NB4 (cell line): ENCODE measurements around the gene PSMD7.
"Not testable (repeated sequence)": the region's sequence is repeated elsewhere in the genome, so short reads cannot be mapped to it uniquely, and the experiment has no call there.

Source experiments
- DNase-seq: peaks from one replicate; pipeline ENCODE4 v3.0.0; 2010; ENCODE audit warnings: low read depth
- H3K4me3 ChIP-seq: one replicate; pipeline ENCODE4 v1.5.1; 2011; ENCODE audit warnings: mild to moderate bottlenecking, low read depth, low read length, moderate library complexity
- CTCF ChIP-seq: IDR thresholded peaks from one replicate; pipeline ENCODE4 v1.5.1; 2012; ENCODE audit warnings: low read depth, low read length
- MAX ChIP-seq: IDR thresholded peaks from 2 replicates; pipeline ENCODE4 v1.6.1; 2011; ENCODE audit warnings: low read depth, low read length
- MYC ChIP-seq: IDR thresholded peaks from 2 replicates; pipeline ENCODE4 v1.6.1; 2011; ENCODE audit warnings: low read depth, low read length
- POLR2A ChIP-seq: IDR thresholded peaks from 2 replicates; pipeline ENCODE4 v1.6.1; 2011; ENCODE audit warnings: mild to moderate bottlenecking; ENCODE audit not compliant: insufficient read length; ENCODE audit errors: extremely low read depth

Gene PSMD7

GRCh38 chr16:74321356-74321755 is 24.7 kb downstream of the PSMD7 start:
- no peak overlapping the region for H3K4me3 ChIP-seq
- TF ChIP-seq POLR2A (no peak), CTCF (no peak), MAX (no peak), MYC (no peak)
- no peak for DNase-seq

GRCh38 chr16:74322301-74322710 is 25.7 kb downstream of the PSMD7 start:
- H3K4me3 ChIP-seq: no peak overlapping the region
- DNase-seq: no peak
- TF ChIP-seq MYC (no peak), POLR2A (no peak), MAX (no peak), CTCF (no peak)

GRCh38 chr16:74324777-74325176 is 28.2 kb downstream of the PSMD7 start:
- not testable (repeated sequence) for DNase-seq, H3K4me3 ChIP-seq

- H3K4me3 ChIP-seq: no peak overlapping the region
- DNase-seq: no peak
- TF ChIP-seq MYC (no peak), POLR2A (no peak), CTCF (no peak), MAX (no peak)
Observed at GRCh38 chr16:74325641-74326040, 29.0 kb downstream of the PSMD7 start.

GRCh38 chr16:74328346-74328745 is 31.7 kb downstream of the PSMD7 start:
- DNase-seq, H3K4me3 ChIP-seq: not testable (repeated sequence)

GRCh38 chr16:74332469-74332868 is 35.9 kb downstream of the PSMD7 start:
- not testable (repeated sequence) for DNase-seq

GRCh38 chr16:74337506-74337905 is 40.9 kb downstream of the PSMD7 start:
- not testable (repeated sequence) for H3K4me3 ChIP-seq

More at GRCh38 chr16:74332469-74332868, 35.9 kb downstream of the PSMD7 start:
- not testable (repeated sequence) for H3K4me3 ChIP-seq

GRCh38 chr16:74339226-74339625 is 42.6 kb downstream of the PSMD7 start:
- not testable (repeated sequence) for DNase-seq, H3K4me3 ChIP-seq

More at GRCh38 chr16:74337506-74337905, 40.9 kb downstream of the PSMD7 start:
- DNase-seq: not testable (repeated sequence)

- DNase-seq, H3K4me3 ChIP-seq: not testable (repeated sequence)
Observed at GRCh38 chr16:74353038-74353437, 56.4 kb downstream of the PSMD7 start.
